ENCODE measurements around the gene MCTP1. TPM values are rescaled to one million over a fixed set of nuclear protein-coding genes. Genes with fewer than 3 reads are reported as not detected.

The MCTP1 gene
- polyA plus RNA-seq, 1 donor = 4.8 TPM

- H3K9me3 ChIP-seq (ENCODE audit: control insufficient read depth, low read depth, low read length) = no peaks in the 10 kb centered on the region
- no peak overlapping the region for H3K4me3 ChIP-seq (ENCODE audit: low read length)
- DNase-seq = no peak
- no peaks in the 10 kb centered on the region for H3K36me3 ChIP-seq (ENCODE audit: control insufficient read depth, insufficient read depth, low read length)
- no peaks in the 10 kb centered on the region for H3K27me3 ChIP-seq (ENCODE audit: control insufficient read depth, insufficient read depth, low read length)
- no CpG with 5 or more reads among the region's 1 CpG for WGBS (ENCODE audit: insufficient coverage, low lambda C conversion rate)
- H3K4me1 ChIP-seq (ENCODE audit: control insufficient read depth, insufficient read depth, low read length) = no peaks in the 10 kb centered on the region
- no peak overlapping the region for H3K27ac ChIP-seq (ENCODE audit: low read length)
Observed at GRCh38 chr5:95132096-95132495, 152.8 kb downstream of the MCTP1 start.

- 80% methylated on average over 2 of the region's 3 CpGs for WGBS (ENCODE audit: insufficient coverage, low lambda C conversion rate)
- no peak overlapping the region for H3K27ac ChIP-seq (ENCODE audit: low read length)
- no peaks in the 10 kb centered on the region for H3K4me1 ChIP-seq (ENCODE audit: control insufficient read depth, insufficient read depth, low read length)
- no peak for DNase-seq
- H3K9me3 ChIP-seq (ENCODE audit: control insufficient read depth, low read depth, low read length) = no peaks in the 10 kb centered on the region
- no peaks in the 10 kb centered on the region for H3K27me3 ChIP-seq (ENCODE audit: control insufficient read depth, insufficient read depth, low read length)
- no peak overlapping the region for H3K4me3 ChIP-seq (ENCODE audit: low read length)
- no peaks in the 10 kb centered on the region for H3K36me3 ChIP-seq (ENCODE audit: control insufficient read depth, insufficient read depth, low read length)
Observed at GRCh38 chr5:95130941-95131340, 154.0 kb downstream of the MCTP1 start.

- H3K27ac ChIP-seq (ENCODE audit: low read length) = no peak overlapping the region
- no peaks in the 10 kb centered on the region for H3K27me3 ChIP-seq (ENCODE audit: control insufficient read depth, insufficient read depth, low read length)
- DNase-seq = no peak
- no peaks in the 10 kb centered on the region for H3K9me3 ChIP-seq (ENCODE audit: control insufficient read depth, low read depth, low read length)
- H3K4me1 ChIP-seq (ENCODE audit: control insufficient read depth, insufficient read depth, low read length) = no peaks in the 10 kb centered on the region
- no peaks in the 10 kb centered on the region for H3K36me3 ChIP-seq (ENCODE audit: control insufficient read depth, insufficient read depth, low read length)
- 100% methylated on average over 1 of the region's 1 CpG for WGBS (ENCODE audit: insufficient coverage, low lambda C conversion rate)
- no peak overlapping the region for H3K4me3 ChIP-seq (ENCODE audit: low read length)
Observed at GRCh38 chr5:95124731-95125130, 160.2 kb downstream of the MCTP1 start.

- no peaks in the 10 kb centered on the region for H3K4me1 ChIP-seq (ENCODE audit: control insufficient read depth, insufficient read depth, low read length)
- H3K27ac ChIP-seq (ENCODE audit: low read length) = no peak overlapping the region
- no peaks in the 10 kb centered on the region for H3K27me3 ChIP-seq (ENCODE audit: control insufficient read depth, insufficient read depth, low read length)
- DNase-seq = no peak
- 90% methylated on average over 2 of the region's 2 CpGs for WGBS (ENCODE audit: insufficient coverage, low lambda C conversion rate)
- H3K4me3 ChIP-seq (ENCODE audit: low read length) = no peak overlapping the region
- no peaks in the 10 kb centered on the region for H3K9me3 ChIP-seq (ENCODE audit: control insufficient read depth, low read depth, low read length)
- no peaks in the 10 kb centered on the region for H3K36me3 ChIP-seq (ENCODE audit: control insufficient read depth, insufficient read depth, low read length)
Observed at GRCh38 chr5:95124101-95124500, 160.8 kb downstream of the MCTP1 start.

- H3K27me3 ChIP-seq (ENCODE audit: control insufficient read depth, insufficient read depth, low read length) = no peaks in the 10 kb centered on the region
- H3K4me1 ChIP-seq (ENCODE audit: control insufficient read depth, insufficient read depth, low read length) = peaks cover 3% of the 10 kb centered on the region
- H3K4me3 ChIP-seq (ENCODE audit: low read length) = no peak overlapping the region
- no CpG with 5 or more reads among the region's 1 CpG for WGBS (ENCODE audit: insufficient coverage, low lambda C conversion rate)
- no peaks in the 10 kb centered on the region for H3K9me3 ChIP-seq (ENCODE audit: control insufficient read depth, low read depth, low read length)
- no peaks in the 10 kb centered on the region for H3K36me3 ChIP-seq (ENCODE audit: control insufficient read depth, insufficient read depth, low read length)
- no peak overlapping the region for H3K27ac ChIP-seq (ENCODE audit: low read length)
- DNase-seq = no peak
Observed at GRCh38 chr5:95114902-95115301, 170.0 kb downstream of the MCTP1 start.

- H3K36me3 ChIP-seq (ENCODE audit: control insufficient read depth, insufficient read depth, low read length) = no peaks in the 10 kb centered on the region
- no peak overlapping the region for H3K27ac ChIP-seq (ENCODE audit: low read length)
- no peaks in the 10 kb centered on the region for H3K9me3 ChIP-seq (ENCODE audit: control insufficient read depth, low read depth, low read length)
- H3K27me3 ChIP-seq (ENCODE audit: control insufficient read depth, insufficient read depth, low read length) = no peaks in the 10 kb centered on the region
- no peak overlapping the region for H3K4me3 ChIP-seq (ENCODE audit: low read length)
- H3K4me1 ChIP-seq (ENCODE audit: control insufficient read depth, insufficient read depth, low read length) = peaks cover 3% of the 10 kb centered on the region
- no CpG with 5 or more reads among the region's 4 CpGs for WGBS (ENCODE audit: insufficient coverage, low lambda C conversion rate)
- no peak for DNase-seq
Observed at GRCh38 chr5:95114305-95114704, 170.6 kb downstream of the MCTP1 start.

GRCh38 chr5:95113489-95113888 lies 171.4 kb downstream of the MCTP1 start:
- H3K27me3 ChIP-seq (ENCODE audit: control insufficient read depth, insufficient read depth, low read length) = no peaks in the 10 kb centered on the region
- no peaks in the 10 kb centered on the region for H3K36me3 ChIP-seq (ENCODE audit: control insufficient read depth, insufficient read depth, low read length)
- peak; percentile 36 to 58 for DNase-seq
- no peaks in the 10 kb centered on the region for H3K9me3 ChIP-seq (ENCODE audit: control insufficient read depth, low read depth, low read length)
- no peak overlapping the region for H3K4me3 ChIP-seq (ENCODE audit: low read length)
- WGBS (ENCODE audit: insufficient coverage, low lambda C conversion rate) = no CpG with 5 or more reads among the region's 4 CpGs
- H3K27ac ChIP-seq (ENCODE audit: low read length) = no peak overlapping the region
- peaks cover 3% of the 10 kb centered on the region for H3K4me1 ChIP-seq (ENCODE audit: control insufficient read depth, insufficient read depth, low read length)

GRCh38 chr5:95111141-95111540 lies 173.8 kb downstream of the MCTP1 start:
- no peak overlapping the region for H3K4me3 ChIP-seq (ENCODE audit: low read length)
- peaks cover 3% of the 10 kb centered on the region for H3K4me1 ChIP-seq (ENCODE audit: control insufficient read depth, insufficient read depth, low read length)
- H3K27ac ChIP-seq (ENCODE audit: low read length) = no peak overlapping the region
- no peaks in the 10 kb centered on the region for H3K36me3 ChIP-seq (ENCODE audit: control insufficient read depth, insufficient read depth, low read length)
- H3K27me3 ChIP-seq (ENCODE audit: control insufficient read depth, insufficient read depth, low read length) = no peaks in the 10 kb centered on the region
- no peaks in the 10 kb centered on the region for H3K9me3 ChIP-seq (ENCODE audit: control insufficient read depth, low read depth, low read length)
- no peak for DNase-seq

- no peak for DNase-seq
- Histone ChIP-seq H3K27ac (ENCODE audit: low read length) (no peak overlapping the region), H3K36me3 (ENCODE audit: control insufficient read depth, insufficient read depth, low read length) (no peaks in the 10 kb centered on the region), H3K9me3 (ENCODE audit: control insufficient read depth, low read depth, low read length) (no peaks in the 10 kb centered on the region), H3K27me3 (ENCODE audit: control insufficient read depth, insufficient read depth, low read length) (no peaks in the 10 kb centered on the region), H3K4me3 (ENCODE audit: low read length) (no peak overlapping the region), H3K4me1 (ENCODE audit: control insufficient read depth, insufficient read depth, low read length) (peaks cover 3% of the 10 kb centered on the region)
- WGBS (ENCODE audit: insufficient coverage, low lambda C conversion rate) = no CpG with 5 or more reads among the region's 1 CpG
Observed at GRCh38 chr5:95110118-95110517, 174.8 kb downstream of the MCTP1 start.

- no peaks in the 10 kb centered on the region for H3K9me3 ChIP-seq (ENCODE audit: control insufficient read depth, low read depth, low read length)
- H3K4me3 ChIP-seq (ENCODE audit: low read length) = no peak overlapping the region
- WGBS (ENCODE audit: insufficient coverage, low lambda C conversion rate) = 100% methylated on average over 1 of the region's 2 CpGs
- no peaks in the 10 kb centered on the region for H3K27me3 ChIP-seq (ENCODE audit: control insufficient read depth, insufficient read depth, low read length)
- no peaks in the 10 kb centered on the region for H3K36me3 ChIP-seq (ENCODE audit: control insufficient read depth, insufficient read depth, low read length)
- H3K27ac ChIP-seq (ENCODE audit: low read length) = no peak overlapping the region
- no peak for DNase-seq
- H3K4me1 ChIP-seq (ENCODE audit: control insufficient read depth, insufficient read depth, low read length) = no peaks in the 10 kb centered on the region
Observed at GRCh38 chr5:95107138-95107537, 177.8 kb downstream of the MCTP1 start.

GRCh38 chr5:95105638-95106037 lies 179.3 kb downstream of the MCTP1 start:
- H3K27me3 ChIP-seq (ENCODE audit: control insufficient read depth, insufficient read depth, low read length) = no peaks in the 10 kb centered on the region
- no peaks in the 10 kb centered on the region for H3K4me1 ChIP-seq (ENCODE audit: control insufficient read depth, insufficient read depth, low read length)
- DNase-seq = no peak
- H3K27ac ChIP-seq (ENCODE audit: low read length) = no peak overlapping the region
- H3K36me3 ChIP-seq (ENCODE audit: control insufficient read depth, insufficient read depth, low read length) = no peaks in the 10 kb centered on the region
- no peak overlapping the region for H3K4me3 ChIP-seq (ENCODE audit: low read length)
- WGBS (ENCODE audit: insufficient coverage, low lambda C conversion rate) = 100% methylated on average over 1 of the region's 1 CpG
- no peaks in the 10 kb centered on the region for H3K9me3 ChIP-seq (ENCODE audit: control insufficient read depth, low read depth, low read length)

Measured in large intestine (tissue), 3 donors.